Stimulated activated naive CD8-positive, alpha-beta T cell treated with anti-CD3 and anti-CD28 coated beads, Interleukin-15, Interleukin-2, amounts not matched to agents 100 U/mL and 50 U/mL, for 24 hours (primary cell): Measurements from ENCODE around the gene CDH4.

ENCODE experiments used
- ATAC-seq: fragments of 150-1000 bp; cut with Tn5 transposase; one replicate; pipeline ENCODE4 v1.10.0; 2021
- DNase-seq: peaks from one replicate; pipeline ENCODE4 v3.0.0; 2021

The CDH4 gene

GRCh38 chr20:61561111-61561830 is 309.2 kb downstream of the CDH4 start:
- DNase-seq = no peak
- no peak for ATAC-seq

GRCh38 chr20:61562491-61562890 is 310.4 kb downstream of the CDH4 start:
- no peak for ATAC-seq
- no peak for DNase-seq

- ATAC-seq (no peak), DNase-seq (no peak)
Measured at GRCh38 chr20:61562897-61563504, 310.9 kb downstream of the CDH4 start.

- no peak for DNase-seq
- ATAC-seq = no peak
Measured at GRCh38 chr20:61564628-61565027, 312.6 kb downstream of the CDH4 start.

GRCh38 chr20:61565791-61566190 is 313.7 kb downstream of the CDH4 start:
- ATAC-seq (no peak), DNase-seq (no peak)

DNA sequence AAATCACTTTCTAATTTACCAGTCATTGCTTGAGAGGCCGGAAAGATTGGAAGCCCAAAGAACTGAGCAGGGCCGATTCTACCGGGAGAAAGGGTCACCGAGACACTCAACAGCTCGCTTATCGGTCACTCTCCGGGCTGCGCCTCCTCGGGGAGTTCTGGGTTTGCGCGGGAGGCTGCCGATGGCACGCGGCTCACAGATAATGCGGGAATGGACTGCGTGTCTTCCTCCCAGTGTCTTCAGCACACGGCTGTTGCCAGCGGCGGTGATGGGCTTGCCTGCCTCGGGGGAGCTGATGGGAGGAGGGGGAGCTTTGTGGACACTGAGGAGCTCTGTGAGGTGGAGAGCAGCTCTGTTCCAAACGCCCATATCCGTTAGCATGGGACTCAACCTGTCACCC is 314.6 kb downstream of the CDH4 start:
- ATAC-seq = no peak
- no peak for DNase-seq

DNA sequence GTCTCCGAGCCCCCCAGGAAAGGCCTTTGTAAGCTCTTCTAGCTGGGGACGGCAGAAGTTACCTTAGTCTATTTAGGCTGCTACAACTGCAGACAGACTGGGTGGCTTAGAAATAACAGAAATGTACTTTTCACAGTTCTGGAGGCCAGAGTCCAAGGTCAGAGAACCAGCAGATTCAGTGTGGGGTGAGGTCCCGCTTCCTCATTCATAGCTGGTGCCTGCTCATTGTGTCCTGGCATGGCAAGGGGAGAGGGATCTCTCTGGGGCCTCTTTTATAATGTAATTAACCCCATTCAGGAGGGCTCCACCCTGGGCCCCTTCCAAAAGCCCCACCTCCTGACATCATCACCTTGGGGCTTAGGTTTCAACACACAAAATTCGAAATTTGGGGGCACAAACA is 315.1 kb downstream of the CDH4 start:
- no peak for DNase-seq
- ATAC-seq = no peak

GRCh38 chr20:61569825-61570224 is 317.8 kb downstream of the CDH4 start:
- no peak for DNase-seq
- ATAC-seq = no peak

DNA sequence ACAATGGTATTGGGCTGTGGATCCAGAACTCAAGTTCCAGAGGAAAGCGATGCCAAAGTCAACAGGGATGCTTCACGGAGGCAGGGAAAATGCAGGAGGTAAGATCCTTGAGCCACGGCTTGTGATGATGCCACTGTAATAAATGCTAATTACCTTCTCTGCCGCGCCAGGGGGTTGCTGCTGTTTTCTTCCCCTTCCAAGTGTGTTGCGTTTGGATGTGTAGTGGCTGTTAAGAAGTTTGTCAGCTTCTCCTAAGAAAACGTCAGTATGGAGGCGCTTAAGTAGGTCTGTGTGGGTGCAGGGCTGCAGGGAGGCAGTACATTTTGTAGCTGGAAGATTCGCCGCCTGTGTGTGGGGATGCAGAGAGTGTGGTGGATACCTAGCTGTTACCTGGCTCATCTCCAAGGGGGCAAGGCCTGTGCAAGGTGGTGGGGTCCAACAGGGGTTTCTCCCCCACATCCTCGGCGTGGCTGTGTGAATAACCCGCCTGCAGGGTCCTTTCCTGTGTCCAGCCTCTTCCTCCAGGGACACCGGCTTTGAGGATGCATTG is 318.7 kb downstream of the CDH4 start:
- ATAC-seq (no peak), DNase-seq (no peak)

DNA sequence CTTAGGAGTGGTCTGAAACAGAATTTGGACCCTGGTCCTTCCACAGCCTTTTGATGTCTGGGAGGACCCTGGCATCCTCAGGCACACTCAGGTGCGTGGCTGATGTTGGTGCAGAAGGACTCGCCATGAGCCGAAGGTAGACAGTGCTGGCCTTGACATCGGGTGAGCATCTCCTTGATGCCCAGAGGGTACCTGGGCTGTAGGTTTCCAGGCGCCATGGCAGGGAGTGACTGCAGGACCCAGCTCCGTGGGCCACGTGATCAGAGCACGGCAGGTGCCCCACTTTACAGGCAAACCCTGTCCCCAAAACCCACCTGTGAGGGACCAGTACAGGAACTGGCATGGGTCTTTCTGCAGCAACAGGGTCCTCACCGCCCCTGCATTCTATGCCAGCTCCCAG is 319.2 kb downstream of the CDH4 start:
- no peak for ATAC-seq
- no peak for DNase-seq

- DNase-seq = no peak
Measured at GRCh38 chr20:61571916-61572711, 320.1 kb downstream of the CDH4 start.

DNA sequence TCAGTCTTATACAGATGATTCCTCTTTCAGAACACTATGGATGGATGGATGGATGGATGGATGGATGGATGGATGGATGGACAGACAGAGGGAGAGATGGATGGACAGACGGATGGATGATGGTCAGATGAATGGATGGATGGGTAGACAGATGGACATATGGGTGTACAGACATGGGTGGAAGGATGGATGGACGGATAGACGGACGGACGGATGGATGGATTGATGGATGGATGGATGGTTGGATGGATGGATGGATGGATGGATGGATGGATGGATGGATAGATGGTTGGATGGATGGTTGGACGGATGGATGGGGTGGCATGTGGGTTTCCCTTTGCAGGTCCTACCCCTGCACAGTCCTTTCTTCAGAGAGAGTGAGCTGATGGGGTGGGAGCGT is 320.7 kb downstream of the CDH4 start:
- DNase-seq = no peak
- ATAC-seq = no peak

More at GRCh38 chr20:61571916-61572711, 320.1 kb downstream of the CDH4 start:
- no peak for ATAC-seq

GRCh38 chr20:61573415-61574305 is 321.6 kb downstream of the CDH4 start:
- no peak for DNase-seq
- no peak for ATAC-seq

GRCh38 chr20:61575151-61575937 is 323.3 kb downstream of the CDH4 start:
- DNase-seq (no peak), ATAC-seq (no peak)

- no peak for DNase-seq
- no peak for ATAC-seq
Measured at GRCh38 chr20:61576372-61576771, 324.3 kb downstream of the CDH4 start.

- no peak for ATAC-seq
- DNase-seq = no peak
Measured at GRCh38 chr20:61577065-61577464, 325.0 kb downstream of the CDH4 start.

DNA sequence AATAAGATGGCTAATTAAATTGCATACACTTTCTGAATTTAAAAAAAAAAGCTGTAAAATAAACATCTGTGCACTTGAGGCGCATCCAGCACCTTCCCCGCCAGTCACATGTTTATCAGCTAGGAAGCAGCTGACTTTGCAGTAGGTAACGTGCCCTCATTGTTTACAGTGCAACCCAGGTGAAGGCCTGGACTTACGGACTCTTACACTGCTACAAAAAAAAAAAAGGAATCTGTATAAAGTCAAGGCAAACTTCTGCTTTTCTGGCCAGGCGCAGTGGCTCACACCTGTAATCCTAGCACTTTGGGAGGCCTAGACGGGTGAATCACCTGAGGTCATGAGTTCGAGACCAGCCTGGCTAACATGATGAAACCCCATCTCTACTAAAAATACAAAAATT is 327.8 kb downstream of the CDH4 start:
- no peak for DNase-seq
- ATAC-seq = no peak

DNA sequence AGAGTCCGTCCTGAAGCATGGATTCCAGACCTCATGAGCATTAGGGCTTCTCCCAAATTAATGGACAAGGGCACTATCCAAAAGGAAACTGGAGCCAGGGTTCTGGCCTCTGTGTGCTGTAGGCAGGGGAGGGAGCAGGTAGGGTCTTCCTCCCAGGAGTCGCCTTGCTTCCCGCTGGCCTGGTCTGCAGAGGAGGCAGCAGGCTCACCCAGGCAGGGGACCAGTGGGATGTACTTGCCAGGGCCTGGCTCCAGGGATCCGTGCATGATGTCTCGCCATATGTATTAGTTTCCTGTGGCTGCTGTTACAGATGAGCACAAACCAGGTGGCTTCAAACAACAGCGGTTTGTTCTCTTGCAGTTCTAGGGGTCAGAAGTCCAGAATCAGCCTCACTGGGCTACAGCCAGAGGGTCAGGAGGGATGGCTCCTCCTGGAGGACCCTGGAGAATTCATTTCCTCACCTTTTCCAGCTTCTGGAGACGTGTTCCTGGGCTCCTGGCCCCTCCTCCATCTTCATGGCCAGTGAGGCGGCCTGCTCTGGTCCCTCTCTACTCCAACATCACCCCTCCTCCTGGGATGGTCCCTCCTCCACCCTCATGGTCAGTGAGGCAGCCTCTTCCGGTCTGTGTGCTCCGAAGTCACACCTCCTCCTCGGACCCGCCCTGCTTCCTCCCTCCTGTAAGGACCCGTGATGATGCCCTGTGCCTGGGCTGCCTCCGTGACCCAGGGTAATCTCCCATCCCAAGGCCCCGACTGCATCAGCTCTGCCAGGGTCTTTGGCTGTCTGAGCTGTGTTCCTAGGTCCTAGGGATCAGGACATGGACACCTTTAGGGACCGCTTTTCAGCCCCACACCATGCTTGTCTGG is 329.1 kb downstream of the CDH4 start:
- no peak for ATAC-seq
- no peak for DNase-seq

GRCh38 chr20:61581825-61582188 is 329.7 kb downstream of the CDH4 start:
- DNase-seq (no peak), ATAC-seq (no peak)
